ENCODE results near the gene NPIPA3.
"Not testable (repeated sequence)": the region's sequence is repeated elsewhere in the genome, so short reads cannot be mapped to it uniquely, and the experiment has no call there.

Gene NPIPA3

GRCh38 chr16:14742273-14743128 is 39.3 kb downstream of the NPIPA3 start, which contains the start of gene NPIPA2:
Gene NPIPA2, plus strand, starts transcription at chr16:14742533. Its CDS starts 5,533 bp downstream, at chr16:14748066.
- DNase-seq (ENCODE audit: low read depth): not testable (repeated sequence)

GRCh38 chr16:14773654-14774053 is 70.4 kb downstream of the NPIPA3 start:
- DNase-seq (ENCODE audit: low read depth): not testable (repeated sequence)

- DNase-seq (ENCODE audit: low read depth): not testable (repeated sequence)
Measured at GRCh38 chr16:14775624-14776023, 72.4 kb downstream of the NPIPA3 start.
